Measurements from ENCODE around the gene AEBP2. TPM values are rescaled to one million over a fixed set of nuclear protein-coding genes. Genes with fewer than 3 reads are reported as not detected.

Gene AEBP2
- total RNA-seq, 2 donors from 2014 or later: 29.3 to 51.7 TPM

DNA sequence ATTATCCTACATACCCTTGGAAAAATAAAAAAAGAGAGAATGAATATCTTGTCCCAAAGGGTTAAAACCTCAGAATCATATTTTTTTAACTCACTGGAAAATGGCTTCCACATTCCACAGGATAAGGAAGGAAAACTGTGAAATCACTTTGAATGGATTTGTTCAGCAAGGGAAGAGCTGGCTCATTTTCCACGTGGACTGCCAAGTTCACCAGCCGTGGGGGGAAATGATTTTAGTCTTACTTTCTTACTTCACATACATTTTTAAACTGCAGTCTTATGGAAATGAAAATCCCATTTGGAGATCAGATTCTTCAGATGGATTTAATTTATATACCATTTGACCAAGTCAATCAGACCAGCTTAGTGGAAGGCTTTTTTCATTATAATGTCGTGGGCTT lies 29.9 kb upstream of the AEBP2 start:
- no peak for DNase-seq (ENCODE audit: low spot score)
- Histone ChIP-seq H3K27me3 (replicated peaks; ENCODE audit: insufficient read depth) (no peaks in the 10 kb centered on the region), H3K27ac (no peak overlapping the region), H3K36me3 (no peaks in the 10 kb centered on the region), H3K9me3 (no peaks in the 10 kb centered on the region), H3K4me3 (no peak overlapping the region), H3K4me1 (replicated peaks) (no peaks in the 10 kb centered on the region)
- TF ChIP-seq POLR2A (IDR thresholded peaks at IDR 0.05) (no peak), POLR2AphosphoS5 (IDR thresholded peaks at IDR 0.05) (no peak)
- TF ChIP-seq, protein P1, sequence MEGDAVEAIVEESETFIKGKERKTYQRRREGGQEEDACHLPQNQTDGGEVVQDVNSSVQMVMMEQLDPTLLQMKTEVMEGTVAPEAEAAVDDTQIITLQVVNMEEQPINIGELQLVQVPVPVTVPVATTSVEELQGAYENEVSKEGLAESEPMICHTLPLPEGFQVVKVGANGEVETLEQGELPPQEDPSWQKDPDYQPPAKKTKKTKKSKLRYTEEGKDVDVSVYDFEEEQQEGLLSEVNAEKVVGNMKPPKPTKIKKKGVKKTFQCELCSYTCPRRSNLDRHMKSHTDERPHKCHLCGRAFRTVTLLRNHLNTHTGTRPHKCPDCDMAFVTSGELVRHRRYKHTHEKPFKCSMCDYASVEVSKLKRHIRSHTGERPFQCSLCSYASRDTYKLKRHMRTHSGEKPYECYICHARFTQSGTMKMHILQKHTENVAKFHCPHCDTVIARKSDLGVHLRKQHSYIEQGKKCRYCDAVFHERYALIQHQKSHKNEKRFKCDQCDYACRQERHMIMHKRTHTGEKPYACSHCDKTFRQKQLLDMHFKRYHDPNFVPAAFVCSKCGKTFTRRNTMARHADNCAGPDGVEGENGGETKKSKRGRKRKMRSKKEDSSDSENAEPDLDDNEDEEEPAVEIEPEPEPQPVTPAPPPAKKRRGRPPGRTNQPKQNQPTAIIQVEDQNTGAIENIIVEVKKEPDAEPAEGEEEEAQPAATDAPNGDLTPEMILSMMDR (IDR thresholded peaks at IDR 0.05): no peak
- intact Hi-C loops (cut with DNase I): no loop called here
- 21% methylated on average over 3 of the region's 3 CpGs for WGBS

- intact Hi-C loops (cut with DNase I): no loop called here
These were observed 29.1 kb upstream of the AEBP2 start for GRCh38 chr12:19410211-19410610.

DNA sequence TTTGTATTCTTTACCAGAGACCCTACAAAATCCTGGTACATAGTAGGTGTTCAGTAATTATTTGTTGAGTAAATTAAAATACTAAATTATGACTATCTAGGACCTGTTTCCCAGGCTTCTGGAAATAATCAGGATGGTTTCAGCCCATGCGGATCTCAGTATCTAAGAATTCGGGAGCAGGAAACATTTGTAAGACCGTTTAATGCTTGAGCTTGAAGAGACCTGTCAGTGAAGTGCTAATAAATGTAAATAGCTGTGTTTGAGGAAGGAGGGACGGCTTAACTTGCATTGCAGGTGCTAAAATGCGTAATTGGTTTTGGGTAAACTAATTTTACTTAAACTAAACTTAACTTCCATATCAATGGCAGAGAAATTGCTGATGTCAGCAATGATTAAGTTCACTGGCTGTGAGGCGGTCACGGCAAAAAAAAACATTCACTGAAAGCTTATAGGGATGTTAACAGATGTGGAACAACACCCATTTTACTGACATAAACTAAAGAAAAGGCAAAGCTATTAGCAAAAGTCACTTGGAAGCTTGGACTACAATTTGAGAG lies 28.6 kb upstream of the AEBP2 start:
- WGBS: 59% methylated on average over 7 of the region's 7 CpGs
- Histone ChIP-seq H3K9me3 (no peaks in the 10 kb centered on the region), H3K4me1 (replicated peaks) (no peaks in the 10 kb centered on the region), H3K36me3 (no peaks in the 10 kb centered on the region), H3K27me3 (replicated peaks; ENCODE audit: insufficient read depth) (no peaks in the 10 kb centered on the region), H3K4me3 (no peak overlapping the region), H3K27ac (no peak overlapping the region)
- DNase-seq (ENCODE audit: low spot score): no peak
- intact Hi-C loops (cut with DNase I): no loop called here
- TF ChIP-seq, protein P1 (IDR thresholded peaks at IDR 0.05): no peak
- no peak for TF ChIP-seq POLR2A (IDR thresholded peaks at IDR 0.05)

More at GRCh38 chr12:19410211-19410610, 29.1 kb upstream of the AEBP2 start:
- H3K36me3 ChIP-seq: no peaks in the 10 kb centered on the region
- no peak for DNase-seq (ENCODE audit: low spot score)
- H3K4me3 ChIP-seq: no peak overlapping the region
- no peak overlapping the region for H3K27ac ChIP-seq
- TF ChIP-seq, protein P1 (IDR thresholded peaks at IDR 0.05): no peak
- no peak for TF ChIP-seq POLR2AphosphoS5 (IDR thresholded peaks at IDR 0.05)
- TF ChIP-seq POLR2A (IDR thresholded peaks at IDR 0.05): no peak
- no peaks in the 10 kb centered on the region for H3K4me1 ChIP-seq (replicated peaks)
- H3K9me3 ChIP-seq: no peaks in the 10 kb centered on the region
- 29% methylated on average over 6 of the region's 6 CpGs for WGBS
- H3K27me3 ChIP-seq (replicated peaks; ENCODE audit: insufficient read depth): no peaks in the 10 kb centered on the region

- DNase-seq (ENCODE audit: low spot score): no peak
- Histone ChIP-seq H3K36me3 (no peaks in the 10 kb centered on the region), H3K27ac (no peak overlapping the region), H3K4me3 (no peak overlapping the region), H3K27me3 (replicated peaks; ENCODE audit: insufficient read depth) (no peaks in the 10 kb centered on the region), H3K9me3 (no peaks in the 10 kb centered on the region), H3K4me1 (replicated peaks) (no peaks in the 10 kb centered on the region)
- TF ChIP-seq POLR2A (IDR thresholded peaks at IDR 0.05) (no peak), POLR2AphosphoS5 (IDR thresholded peaks at IDR 0.05) (no peak)
- TF ChIP-seq, protein P1 (IDR thresholded peaks at IDR 0.05): no peak
- WGBS: 92% methylated on average over 10 of the region's 10 CpGs
- intact Hi-C loops (cut with DNase I): no loop called here
These were observed 27.8 kb upstream of the AEBP2 start for GRCh38 chr12:19411234-19412204.
